VCaP (cell line): Measurements from ENCODE around the gene PDPN.

ENCODE experiments used
- H3K27ac ChIP-seq: fragments of 450-650 bp; 2 replicates; pipeline ENCODE4 v1.5.1; 2017
- CTCF ChIP-seq: fragments of 450-650 bp; conservative IDR thresholded peaks from 2 replicates; pipeline ENCODE4 v1.5.1; 2017; ENCODE audit warnings: mild to moderate bottlenecking, moderate library complexity

The PDPN gene

DNA sequence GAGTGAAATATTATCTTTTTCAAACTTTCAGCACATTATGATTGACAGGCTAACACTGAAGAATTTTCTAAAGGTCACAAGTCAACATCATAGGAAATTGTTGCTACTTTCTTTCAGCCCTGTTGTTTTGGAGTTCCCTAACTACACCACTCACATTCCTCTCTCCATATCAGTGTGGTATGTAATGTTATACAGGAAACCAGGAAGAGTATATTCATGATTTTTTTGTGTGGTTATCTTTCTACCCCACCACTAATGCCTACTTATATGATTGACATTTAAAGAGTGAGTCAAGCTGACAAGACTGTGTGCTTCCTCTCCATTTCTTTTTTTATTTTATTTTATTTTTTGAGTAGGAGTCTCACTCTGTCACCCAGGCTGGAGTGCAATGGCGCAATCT lies 68.6 kb downstream of the PDPN start:
- no peak for TF ChIP-seq CTCF

GRCh38 chr1:13661539-13661938 lies 77.9 kb downstream of the PDPN start:
- TF ChIP-seq CTCF: no peak
- H3K27ac ChIP-seq: no peak overlapping the region

More for the DNA sequence above, 68.6 kb downstream of the PDPN start:
- H3K27ac ChIP-seq: no peak overlapping the region

DNA sequence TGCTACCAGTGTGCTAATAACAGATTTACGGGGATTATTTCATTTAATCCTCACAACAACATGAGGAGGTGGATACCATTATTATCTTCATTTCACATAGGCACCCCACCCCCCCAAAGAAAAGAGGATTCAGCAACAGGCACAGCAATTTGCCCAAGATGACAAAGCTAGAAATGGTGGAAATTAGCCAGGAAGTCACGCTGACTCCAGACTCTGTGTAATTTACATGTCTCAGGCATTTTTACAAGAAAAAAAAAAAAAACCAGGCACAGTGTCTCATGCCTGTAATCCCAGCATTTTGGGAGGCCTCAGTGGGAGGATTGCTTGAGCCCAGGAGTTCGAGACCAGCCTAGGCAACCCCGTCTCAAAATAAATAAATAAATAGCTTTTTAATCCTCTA lies 78.9 kb downstream of the PDPN start:
- 0 out of 2 replicates have a peak overlapping the region, but pooled peaks have one; percentile 3 for H3K27ac ChIP-seq
- no peak for TF ChIP-seq CTCF

GRCh38 chr1:13663969-13664368 lies 80.3 kb downstream of the PDPN start:
- no peak overlapping the region for H3K27ac ChIP-seq
- TF ChIP-seq CTCF: no peak

- TF ChIP-seq CTCF: no peak
- no peak overlapping the region for H3K27ac ChIP-seq
Observed at GRCh38 chr1:13664451-13664850, 80.8 kb downstream of the PDPN start.

GRCh38 chr1:13666317-13666716 lies 82.7 kb downstream of the PDPN start:
- H3K27ac ChIP-seq: no peak overlapping the region
- TF ChIP-seq CTCF: no peak
